Measurements from ENCODE around the gene LTBP1. TPM values are rescaled to one million over a fixed set of nuclear protein-coding genes. Genes with fewer than 3 reads are reported as not detected.

LTBP1 gene
- total RNA-seq, 1 experiment from 2014 or later: 12.5 TPM

- H3K9me3 ChIP-seq (ENCODE audit: control insufficient read depth, insufficient read depth, low read depth, low read length): peaks cover 8% of the 10 kb centered on the region; the same call in 1 of the 2 replicates
- H3K27ac ChIP-seq (ENCODE audit: low read length): no peak overlapping the region
- ChIA-PET CTCF (no interaction called here), POLR2A (no interaction called here)
- ATAC-seq: no peak
- no peak for DNase-seq (ENCODE audit: low read depth, low spot score)
- no peak for TF ChIP-seq POLR2AphosphoS5 (IDR thresholded peaks at IDR 0.05; ENCODE audit: low read depth, low read length)
- no peak for TF ChIP-seq REST (IDR thresholded peaks at IDR 0.05; ENCODE audit: insufficient read depth in 1 of 2, low read depth in 2 of 2, low read length in 1 of 2)
- TF ChIP-seq CTCF (IDR thresholded peaks at IDR 0.05): no peak
- TF ChIP-seq SIN3A (IDR thresholded peaks at IDR 0.05; ENCODE audit: borderline replicate concordance, insufficient read depth, low read depth, low read length): no peak
- no peak for TF ChIP-seq TCF7L2 (IDR thresholded peaks at IDR 0.05; ENCODE audit: low read depth, low read length)
- H3K36me3 ChIP-seq (ENCODE audit: control insufficient read depth, insufficient read depth, low read length): no peaks in the 10 kb centered on the region
- no peaks in the 10 kb centered on the region for H3K4me1 ChIP-seq (ENCODE audit: control insufficient read depth, insufficient read depth, low read length)
- in situ Hi-C loops (cut with HindIII; ENCODE audit: low pct_unique_long_range_greater_than_20kb, low sequenced_read_pairs) (no loop called here), intact Hi-C loops (cut with micrococcal nuclease; ENCODE audit: unreplicated experiment) (no loop called here)
- BruUV-seq (replicated peaks): no TSS peak
- no peak overlapping the region for H3K4me3 ChIP-seq (ENCODE audit: low read depth in 2 of 2, low read length in 2 of 2)
- H3K27me3 ChIP-seq (ENCODE audit: control insufficient read depth, insufficient read depth, low read length): no peaks in the 10 kb centered on the region
Measured at GRCh38 chr2:33409417-33409955, 462.7 kb downstream of the LTBP1 start.

- CTCF ChIA-PET: no interaction called here
- intact Hi-C loops (cut with micrococcal nuclease; ENCODE audit: unreplicated experiment) (loop anchor here (5.0 kb wide), 1 partner anchor 171 kb away; no protein-coding TSS in a partner anchor), in situ Hi-C loops (cut with HindIII; ENCODE audit: low pct_unique_long_range_greater_than_20kb, low sequenced_read_pairs) (no loop called here)
- DNase-seq (ENCODE audit: low read depth, low spot score) (no peak), ATAC-seq (no peak)
- TF ChIP-seq POLR2AphosphoS5 (IDR thresholded peaks at IDR 0.05; ENCODE audit: low read depth, low read length): no peak
- TF ChIP-seq REST (IDR thresholded peaks at IDR 0.05; ENCODE audit: insufficient read depth in 1 of 2, low read depth in 2 of 2, low read length in 1 of 2): no peak
- no peak for TF ChIP-seq CTCF (IDR thresholded peaks at IDR 0.05)
- no peak for TF ChIP-seq SIN3A (IDR thresholded peaks at IDR 0.05; ENCODE audit: borderline replicate concordance, insufficient read depth, low read depth, low read length)
- no peak for TF ChIP-seq TCF7L2 (IDR thresholded peaks at IDR 0.05; ENCODE audit: low read depth, low read length)
- H3K36me3 ChIP-seq (ENCODE audit: control insufficient read depth, insufficient read depth, low read length): no peaks in the 10 kb centered on the region
- BruUV-seq (replicated peaks): no TSS peak
- H3K27me3 ChIP-seq (ENCODE audit: control insufficient read depth, insufficient read depth, low read length): no peaks in the 10 kb centered on the region
- POLR2A ChIA-PET: no interaction called here
- no peak overlapping the region for H3K27ac ChIP-seq (ENCODE audit: low read length)
- peaks cover 8% of the 10 kb centered on the region; the same call in 1 of the 2 replicates for H3K9me3 ChIP-seq (ENCODE audit: control insufficient read depth, insufficient read depth, low read depth, low read length)
- H3K4me3 ChIP-seq (ENCODE audit: low read depth in 2 of 2, low read length in 2 of 2): no peak overlapping the region
- H3K4me1 ChIP-seq (ENCODE audit: control insufficient read depth, insufficient read depth, low read length): no peaks in the 10 kb centered on the region
Measured at GRCh38 chr2:33411765-33412164, 465.0 kb downstream of the LTBP1 start.

Measured in Panc1 (cell line).